HS-5 (cell line): ENCODE measurements around the gene EPGN.

Source experiments
- DNase-seq: peaks from one replicate; pipeline ENCODE4 v3.0.0-alpha.2; 2012; ENCODE audit warnings: low read depth

EPGN gene

DNA sequence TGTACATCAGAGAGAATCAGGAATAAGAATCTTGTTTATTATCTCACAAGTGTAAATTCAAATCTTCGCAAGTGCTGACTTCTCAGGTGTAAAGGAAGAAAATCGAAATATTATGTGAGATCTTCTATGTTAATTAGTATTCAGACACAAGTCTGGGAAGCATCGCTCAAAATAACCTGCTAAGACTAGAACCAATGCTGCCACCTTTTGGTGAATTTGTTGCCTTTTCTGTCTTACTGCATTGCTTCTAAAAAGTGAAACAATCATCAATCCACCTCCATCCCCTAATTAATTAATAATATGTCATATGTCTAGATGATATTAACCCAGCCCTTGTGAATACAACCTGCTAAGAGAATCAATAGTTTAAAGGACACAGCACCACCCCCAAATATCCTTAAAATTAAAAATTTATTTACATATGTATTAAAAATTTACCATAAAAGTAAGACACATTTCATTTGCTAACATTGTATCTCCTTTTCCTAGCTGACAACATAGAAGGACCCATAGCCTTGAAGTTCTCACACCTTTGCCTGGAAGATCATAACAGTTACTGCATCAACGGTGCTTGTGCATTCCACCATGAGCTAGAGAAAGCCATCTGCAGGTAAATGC, 3.5 kb downstream of the EPGN start:
- DNase-seq = no peak

DNA sequence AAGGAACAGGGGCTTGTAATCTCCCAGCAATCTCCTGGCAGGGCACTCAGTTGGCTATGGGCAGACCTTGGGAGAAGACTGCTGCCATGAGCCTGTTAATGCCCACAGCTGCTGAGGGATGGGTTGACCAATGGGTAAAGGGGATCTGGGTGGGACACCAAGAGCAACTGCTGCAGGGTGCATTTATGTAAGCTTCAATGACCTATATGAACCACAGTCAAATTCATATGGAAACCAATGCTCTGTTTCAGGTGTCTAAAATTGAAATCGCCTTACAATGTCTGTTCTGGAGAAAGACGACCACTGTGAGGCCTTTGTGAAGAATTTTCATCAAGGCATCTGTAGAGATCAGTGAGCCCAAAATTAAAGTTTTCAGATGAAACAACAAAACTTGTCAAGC, 6.1 kb downstream of the EPGN start:
- DNase-seq = no peak

DNA sequence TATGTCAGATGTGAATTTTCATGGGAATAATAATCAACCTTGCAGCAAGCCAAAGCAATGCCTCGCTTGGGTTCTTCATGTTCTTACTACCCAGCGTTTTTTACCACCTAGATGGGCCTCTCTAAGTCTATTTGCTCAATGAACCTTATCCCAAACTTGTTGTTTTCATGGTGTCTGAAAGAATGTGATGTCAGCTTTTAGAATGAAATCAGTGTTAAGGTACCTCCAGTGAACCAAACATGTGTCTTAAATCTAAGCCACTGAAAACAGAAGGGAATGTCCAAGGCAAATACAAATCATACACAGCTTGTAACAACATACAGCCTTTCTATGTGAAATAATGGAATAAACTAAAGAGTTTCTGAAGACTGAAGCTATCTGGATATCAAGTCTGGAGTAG, 6.7 kb downstream of the EPGN start:
- no peak for DNase-seq

DNA sequence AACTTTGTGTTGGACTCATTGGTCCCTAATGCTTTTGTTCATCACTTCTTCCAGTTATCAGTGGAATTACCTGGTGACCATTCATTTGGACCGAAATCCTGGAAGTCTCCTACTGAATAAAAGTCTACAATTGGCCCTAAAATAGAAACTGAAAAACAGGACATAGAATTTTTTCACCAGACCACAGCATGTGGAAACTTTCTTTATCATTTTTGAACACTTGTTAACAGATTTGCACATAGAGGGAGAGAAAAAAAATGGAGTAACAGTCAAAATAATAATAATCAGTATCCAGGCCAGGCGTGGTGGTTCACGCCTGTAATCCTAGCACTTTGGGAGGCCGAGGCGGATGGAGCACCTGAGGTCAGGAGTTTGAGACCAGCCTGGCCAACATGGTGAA, 7.1 kb downstream of the EPGN start:
- no peak for DNase-seq

DNA sequence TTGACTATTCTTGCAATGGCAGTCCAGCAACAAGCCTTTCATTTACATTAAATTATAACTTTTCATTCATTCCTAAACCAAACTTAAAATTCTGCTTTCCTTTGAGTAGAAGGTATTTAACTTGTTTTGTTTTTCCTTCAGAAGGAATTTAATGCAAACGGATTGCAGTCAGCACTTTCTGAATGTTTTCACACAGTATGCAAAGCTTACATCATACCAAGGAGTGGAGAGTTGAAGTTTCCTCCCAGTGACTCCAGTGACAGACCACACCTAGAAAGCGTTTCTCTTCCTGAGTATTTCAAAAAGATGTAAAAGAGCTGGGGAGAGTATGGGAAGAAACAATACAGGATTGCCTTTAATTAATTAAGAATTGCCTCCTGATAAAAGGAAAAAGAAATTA, 8.1 kb downstream of the EPGN start:
- no peak for DNase-seq

DNA sequence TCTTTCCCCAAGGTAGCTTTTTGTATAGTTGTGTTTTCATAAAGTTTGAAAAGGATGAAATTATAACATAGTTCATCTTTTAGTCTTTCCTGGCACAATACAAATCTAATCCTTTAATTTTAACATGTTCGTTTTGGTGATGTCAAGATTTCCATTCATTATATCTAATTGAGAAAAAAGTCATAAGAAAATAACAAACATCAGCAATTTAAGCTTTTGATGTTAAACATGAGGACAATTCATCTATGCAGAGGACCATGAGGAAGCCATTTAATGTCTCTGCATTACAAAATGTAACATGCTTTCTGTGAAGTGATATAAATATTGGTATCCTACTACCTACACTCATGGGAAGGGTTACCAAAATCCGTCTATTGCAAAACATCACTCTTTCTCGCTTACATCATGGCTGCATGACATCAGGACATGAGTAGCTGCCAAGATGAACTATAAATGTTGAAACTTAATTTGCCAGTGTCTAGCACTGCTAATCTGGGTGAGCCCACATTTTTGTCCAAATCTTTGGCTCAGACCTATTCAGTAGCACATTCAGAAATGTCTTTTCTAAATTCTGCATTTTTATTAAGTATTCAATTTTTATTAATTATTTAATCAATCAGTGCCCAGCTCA, 9.5 kb downstream of the EPGN start:
- DNase-seq = no peak

DNA sequence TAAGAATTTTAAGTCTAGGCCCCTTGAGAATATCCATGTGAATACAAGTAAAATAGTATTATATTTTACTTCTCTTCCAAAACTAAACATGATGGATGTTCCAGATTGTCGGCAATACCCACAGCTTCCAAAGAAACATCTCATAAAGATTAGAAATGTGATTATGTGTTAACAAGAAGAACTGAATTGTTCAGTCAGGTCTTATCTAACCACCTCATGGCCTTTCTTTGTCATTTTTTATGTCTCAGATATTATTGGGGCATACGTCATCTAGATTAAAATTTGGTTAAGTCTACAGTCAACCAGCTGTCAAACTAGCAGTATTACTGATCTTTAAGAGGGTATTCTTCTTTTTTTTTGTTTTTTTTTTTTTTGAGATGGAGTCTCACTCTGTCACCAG, 10.0 kb downstream of the EPGN start:
- no peak for DNase-seq

DNA sequence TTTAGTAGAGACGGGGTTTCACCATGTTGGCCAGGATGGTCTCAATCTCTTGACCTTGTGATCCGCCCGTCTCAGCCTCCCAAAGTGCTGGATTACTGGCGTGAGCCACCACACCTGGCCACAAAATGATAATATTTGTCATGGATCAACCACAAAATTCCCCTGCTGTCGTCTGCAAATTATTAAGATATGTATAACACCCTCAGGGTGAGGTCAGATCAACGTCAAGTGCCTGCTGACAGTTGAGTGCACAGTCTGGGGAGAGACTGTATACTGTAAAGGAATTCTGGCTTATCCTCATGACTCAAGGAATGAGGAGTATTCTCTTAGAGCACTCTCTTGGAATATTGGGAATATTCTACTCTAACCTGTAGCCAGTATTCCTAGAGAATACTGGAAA, 11.2 kb downstream of the EPGN start:
- no peak for DNase-seq

DNA sequence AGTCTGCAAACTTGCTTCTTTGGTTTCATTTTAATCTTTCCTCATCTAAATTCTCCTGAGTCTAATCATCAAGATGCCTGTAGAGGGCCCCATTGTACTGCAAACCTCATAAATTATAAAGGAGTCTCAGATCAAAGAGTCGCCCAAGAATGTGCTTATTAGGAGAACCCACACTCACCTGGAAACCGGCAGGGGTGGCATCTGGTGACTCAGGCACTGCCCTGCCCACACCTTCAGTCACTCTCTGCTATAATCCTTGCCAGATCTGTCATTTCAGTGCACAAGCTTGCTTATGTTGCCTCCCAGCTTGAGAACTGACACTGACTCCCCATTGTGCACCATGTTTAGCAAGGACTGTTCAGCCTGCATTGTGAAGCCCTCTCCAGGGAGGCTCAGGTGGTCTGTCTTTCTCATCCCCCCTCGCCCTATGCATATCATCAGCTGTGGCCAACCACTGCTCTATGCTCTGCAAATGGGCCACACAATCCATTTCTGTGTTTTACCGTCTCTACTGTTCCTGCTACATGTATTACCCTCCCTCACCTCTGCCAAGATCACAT, 12.4 kb downstream of the EPGN start:
- no peak for DNase-seq

DNA sequence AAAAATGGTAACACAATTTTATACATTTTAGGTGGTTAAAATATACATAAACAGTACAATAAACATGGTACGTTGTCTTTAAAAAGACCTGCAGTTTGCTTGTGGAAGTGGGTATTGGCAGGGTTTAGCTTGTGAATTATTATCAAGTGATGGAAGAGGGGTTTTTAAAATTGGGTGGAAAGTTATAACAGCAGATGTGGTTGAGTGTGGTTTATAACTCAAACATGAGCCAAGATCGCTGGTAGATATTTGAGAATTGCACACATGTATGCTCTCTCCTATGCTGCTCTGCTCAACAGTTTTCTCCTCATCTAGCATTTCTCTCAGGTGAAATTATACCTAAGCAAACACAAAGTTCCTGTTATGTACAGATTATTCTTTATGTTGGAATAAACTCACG, 14.0 kb downstream of the EPGN start:
- no peak for DNase-seq

DNA sequence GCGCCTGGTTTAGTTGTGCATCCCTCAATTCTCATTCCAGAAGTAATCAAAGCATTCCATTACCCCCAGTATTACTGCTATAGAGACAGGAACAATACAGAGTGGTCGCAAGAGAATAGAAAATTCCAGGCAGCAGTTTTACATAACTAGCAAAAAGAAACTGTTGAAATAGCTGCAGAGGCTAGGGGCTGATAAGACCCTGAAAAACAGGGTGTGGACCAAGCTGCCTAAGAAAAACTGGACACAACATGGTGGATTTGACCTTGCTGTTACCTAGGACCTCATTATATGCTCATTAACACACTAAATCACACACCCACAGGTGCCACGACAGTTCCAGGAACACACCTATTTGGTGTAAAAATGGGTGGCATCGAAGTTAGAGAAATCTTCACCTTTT, 15.4 kb downstream of the EPGN start:
- DNase-seq = no peak

DNA sequence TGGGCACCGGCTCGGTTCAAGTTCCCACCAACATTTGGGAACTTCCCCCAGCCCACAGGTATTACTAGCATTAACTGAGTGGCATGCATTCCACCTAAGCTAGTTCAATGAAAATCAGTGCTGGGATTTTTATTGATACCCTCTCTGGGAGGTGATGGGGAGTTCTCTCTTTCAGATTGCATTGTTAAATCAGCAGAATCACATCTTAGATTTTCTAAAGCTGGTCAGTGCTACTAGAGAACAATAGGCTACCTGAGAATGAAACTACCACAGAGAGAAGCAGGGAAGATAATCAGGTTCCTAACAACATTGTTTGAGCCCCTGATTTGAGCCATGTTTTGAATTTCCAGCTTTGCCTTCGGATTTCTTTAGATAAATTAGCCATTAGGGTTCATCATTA, 16.0 kb downstream of the EPGN start:
- DNase-seq = no peak

DNA sequence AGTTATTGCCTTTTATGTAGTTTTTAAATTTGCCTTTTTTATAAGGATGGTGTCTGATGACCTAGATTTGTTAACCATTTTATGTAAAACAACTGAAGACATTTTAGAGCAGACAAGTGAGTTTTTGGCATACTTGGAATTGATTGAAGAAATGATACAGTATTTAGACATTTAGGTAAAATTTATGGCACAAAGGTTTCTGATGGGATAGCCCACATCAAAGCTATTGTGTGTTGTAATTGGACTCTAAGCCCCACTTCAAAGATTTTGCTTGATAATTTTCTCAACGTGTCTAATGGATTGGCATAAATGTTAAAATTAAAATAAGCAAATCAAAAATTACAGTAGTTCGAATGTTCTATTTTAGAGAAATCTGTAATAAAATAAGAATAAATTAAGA, 17.6 kb downstream of the EPGN start:
- DNase-seq = no peak

DNA sequence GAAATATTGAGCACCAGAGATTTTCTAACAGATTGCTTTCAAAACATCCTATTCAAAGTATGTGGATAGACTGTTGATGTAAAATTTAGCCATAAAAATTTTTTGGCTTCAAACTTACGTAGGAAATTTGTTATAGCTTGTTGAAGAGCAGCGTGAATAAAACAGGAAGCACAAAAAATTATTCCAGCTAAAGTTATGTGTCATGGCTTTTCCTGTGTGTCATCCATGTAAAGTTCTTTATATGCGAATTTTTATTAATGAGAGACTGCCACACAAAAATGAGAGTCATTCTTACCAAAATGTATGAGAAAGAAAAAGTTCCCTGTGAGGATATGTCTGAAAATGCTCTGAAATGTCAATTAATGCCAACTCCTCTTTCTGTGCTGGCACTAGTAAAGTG, 19.5 kb downstream of the EPGN start:
- DNase-seq = no peak

DNA sequence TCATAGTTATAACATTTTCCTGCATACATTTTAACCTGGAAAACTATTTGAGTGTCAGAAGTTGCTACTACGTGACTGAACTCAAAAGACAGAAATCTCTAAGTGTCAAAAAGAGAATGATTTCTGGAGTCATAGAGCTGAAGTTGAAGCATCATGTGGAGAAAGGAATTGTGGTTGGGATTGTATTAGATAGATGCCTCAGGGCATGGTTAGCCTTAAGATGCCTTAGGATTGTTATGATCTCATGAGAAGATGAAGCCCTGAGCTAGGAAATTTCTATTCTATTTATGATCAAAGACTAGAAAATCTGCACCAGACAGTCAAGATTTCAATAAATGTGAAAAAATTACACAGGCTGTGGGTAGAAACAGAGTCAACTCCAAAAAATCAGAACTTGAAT, 20.2 kb downstream of the EPGN start:
- no peak for DNase-seq

DNA sequence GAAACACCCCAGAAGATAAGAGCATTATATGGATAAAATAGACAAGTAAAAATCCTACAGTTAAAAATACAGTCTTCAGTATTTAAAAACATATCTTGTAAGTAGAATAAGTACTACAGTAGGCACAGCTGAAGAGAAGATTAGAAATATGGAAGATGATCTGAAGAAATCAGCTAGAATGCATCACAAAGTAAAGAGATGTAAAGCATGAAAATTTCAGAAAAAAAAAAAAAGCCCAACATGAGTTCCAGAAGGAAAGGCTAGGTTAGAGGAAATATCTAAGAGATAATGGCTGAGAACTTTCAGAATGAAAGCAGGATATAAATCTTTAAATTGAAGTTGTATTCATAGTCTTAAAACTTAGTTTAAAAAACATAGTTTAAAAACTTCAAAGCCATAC, 21.0 kb downstream of the EPGN start:
- no peak for DNase-seq

DNA sequence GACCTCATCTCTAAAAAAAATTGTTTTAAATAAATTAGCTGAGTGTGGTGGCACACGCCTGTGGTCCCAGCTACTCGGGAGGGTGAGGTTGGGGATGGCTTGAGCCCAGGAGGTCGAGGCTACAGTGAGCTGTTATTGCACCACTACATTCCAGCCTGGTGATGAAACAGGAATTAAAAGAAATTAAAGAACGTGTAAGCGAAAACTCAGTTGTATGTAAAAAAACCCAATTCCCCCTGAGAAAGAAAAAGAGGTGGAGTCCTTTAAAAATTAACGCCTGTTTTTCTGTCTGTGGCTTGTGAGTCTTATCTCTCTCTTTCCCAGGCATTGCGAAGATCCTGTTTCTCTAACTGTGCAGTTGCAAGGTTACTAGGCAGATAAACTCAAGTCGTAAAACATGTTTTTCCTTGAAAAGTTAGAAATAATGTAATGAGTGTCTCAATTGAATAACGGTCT, 22.1 kb downstream of the EPGN start:
- DNase-seq = no peak

DNA sequence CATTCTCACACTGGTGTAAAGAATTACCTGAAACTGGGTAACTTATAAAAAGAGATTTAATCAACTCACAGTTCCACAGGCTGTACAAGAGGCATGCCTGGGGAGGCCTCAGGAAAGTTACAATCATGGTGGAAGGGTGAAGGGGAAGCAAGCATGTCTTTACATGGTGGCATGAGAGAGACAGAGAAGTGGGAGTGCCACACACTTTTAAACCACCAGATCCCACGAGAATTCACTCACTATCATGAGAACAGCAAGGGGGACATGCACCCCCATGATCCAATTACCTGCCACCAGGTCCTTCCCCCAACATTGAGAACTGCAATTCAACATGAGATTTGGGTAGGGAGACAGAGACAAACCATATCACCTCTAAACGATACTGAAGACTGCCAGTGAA, 23.0 kb downstream of the EPGN start:
- DNase-seq = no peak

DNA sequence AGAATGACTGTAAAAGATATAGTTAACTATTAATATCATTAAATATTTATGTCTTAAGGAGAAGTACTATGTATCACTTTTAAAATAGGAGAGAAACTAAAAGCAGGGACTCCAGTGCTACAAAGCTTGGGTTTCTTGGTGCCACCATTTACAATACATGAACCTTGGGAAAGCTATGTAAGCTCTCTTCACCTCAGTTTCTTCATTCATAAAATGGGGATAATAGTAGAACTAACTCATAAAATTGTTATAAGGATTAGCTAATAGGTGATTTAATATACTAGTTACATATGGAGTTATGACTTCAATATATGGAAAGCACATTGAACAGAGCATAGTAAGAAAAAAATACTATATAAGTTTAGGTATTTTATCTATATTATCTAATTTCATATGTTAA, 23.7 kb downstream of the EPGN start:
- no peak for DNase-seq

DNA sequence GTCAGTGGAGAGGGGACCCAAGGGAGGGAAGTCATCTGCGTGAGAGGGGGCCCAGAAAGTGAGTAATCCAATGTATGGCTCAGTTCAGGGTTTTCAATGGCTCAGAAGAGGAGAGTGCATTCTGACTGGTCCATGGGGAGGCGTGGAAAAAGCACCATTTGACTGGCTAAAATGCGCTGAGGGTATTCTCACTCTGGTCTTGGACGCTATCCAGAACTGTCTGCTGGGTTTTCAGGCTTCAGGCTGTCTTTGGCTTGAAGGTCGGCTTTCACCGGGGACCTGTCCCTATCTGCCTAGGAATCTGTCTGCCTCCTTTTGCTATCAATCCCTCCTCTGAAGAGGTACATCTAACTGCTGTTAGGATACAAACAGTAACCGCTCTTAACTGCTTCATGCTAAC, 26.4 kb downstream of the EPGN start:
- DNase-seq = no peak

DNA sequence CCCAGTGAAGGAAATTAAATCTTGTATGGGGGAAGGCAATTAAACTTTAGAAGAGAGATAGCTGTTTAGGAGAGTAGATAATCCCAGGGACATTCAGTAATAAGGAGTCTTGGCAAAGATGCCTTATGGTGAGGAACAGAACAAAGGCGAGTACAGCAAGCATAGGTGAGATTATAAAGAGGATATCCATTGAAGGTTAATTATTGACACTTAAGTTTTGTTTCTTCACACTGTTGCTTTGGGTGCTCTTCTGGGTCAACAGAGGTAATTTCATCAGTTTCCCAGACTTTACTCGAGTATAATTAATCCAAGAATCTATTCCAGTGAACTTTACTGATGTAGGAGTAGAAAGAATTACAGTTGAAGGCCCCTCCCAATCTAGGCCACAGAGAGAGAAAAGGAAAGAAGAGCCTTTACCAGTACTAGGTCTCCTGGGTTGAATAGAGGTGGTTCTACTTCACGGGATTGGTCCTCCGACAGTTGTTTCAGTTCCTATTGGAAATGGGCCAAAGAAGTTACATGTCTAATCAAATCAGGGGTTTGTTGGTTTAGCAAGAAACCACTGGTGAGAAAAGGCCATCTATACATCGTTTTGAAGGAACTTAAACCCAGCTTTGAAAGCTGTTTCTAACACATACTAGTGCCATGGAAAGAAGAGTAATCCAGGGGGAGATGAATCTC, 27.2 kb downstream of the EPGN start:
- DNase-seq = no peak

DNA sequence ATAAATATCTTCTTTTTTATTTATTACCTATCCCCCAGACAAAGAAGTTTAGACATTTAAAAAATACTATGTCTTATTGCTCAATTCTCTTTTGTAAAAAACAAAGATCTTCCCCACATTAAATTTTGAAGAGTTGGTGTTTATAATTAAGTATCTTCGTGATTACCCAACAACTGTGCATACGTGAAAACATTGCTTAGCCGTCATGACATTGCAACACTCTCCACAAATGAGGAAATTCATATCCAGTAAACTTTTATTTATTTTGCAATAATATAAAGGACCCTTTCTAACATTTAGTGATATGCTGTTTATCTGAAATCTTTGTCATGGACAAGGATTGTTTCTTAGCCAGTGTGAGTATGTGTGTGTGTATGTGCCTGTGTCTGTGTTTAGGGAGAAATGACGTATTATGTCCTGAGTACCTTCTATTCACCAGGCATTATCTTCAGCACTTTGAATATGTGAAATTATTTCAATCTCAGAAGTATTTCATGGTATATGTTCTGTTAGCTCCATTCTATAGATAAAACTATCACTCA, 30.6 kb downstream of the EPGN start:
- DNase-seq = no peak

DNA sequence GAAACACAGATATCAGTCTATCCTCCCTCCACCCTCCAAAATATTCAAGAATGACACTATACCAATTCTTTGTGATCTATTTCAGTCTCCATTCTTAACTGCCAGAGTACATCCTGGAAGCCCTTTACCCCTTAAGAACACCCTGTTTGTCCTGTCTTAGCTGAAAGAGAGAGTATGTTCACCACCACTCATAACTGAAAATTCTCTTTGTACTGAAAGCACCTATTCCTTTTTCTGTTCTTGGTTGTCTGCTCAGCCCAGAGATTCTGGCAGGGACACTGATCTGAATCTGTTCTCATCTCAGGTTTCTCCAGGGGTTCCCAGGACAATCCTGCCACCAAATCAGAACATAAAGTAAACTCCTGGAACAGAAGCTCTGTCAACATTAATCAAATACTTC, 31.2 kb downstream of the EPGN start:
- DNase-seq = no peak
